Liver (tissue), 9 donors: Measurements from ENCODE around the gene GAGE10. TPM values are rescaled to one million over a fixed set of nuclear protein-coding genes. Genes with fewer than 3 reads are reported as not detected.

Source experiments
- DNase-seq: peaks from one replicate; pipeline ENCODE4 v3.0.0-alpha.2; 2017; ENCODE audit warnings: low spot score
- H3K27ac ChIP-seq, 2 donors: one replicate each; pipeline ENCODE4 v1.7.0; 2013; ENCODE audit warnings: inconsistent platforms in 2 of 2, low read length in 2 of 2, control low read depth in 1 of 2, low read depth in 1 of 2, mild to moderate bottlenecking in 1 of 2
- H3K27me3 ChIP-seq, 4 donors: one replicate each; pipeline versions ENCODE4 v1.6.1 to v1.7.0; 2013; ENCODE audit warnings: low read length in 3 of 4, inconsistent platforms in 1 of 4, mild to moderate bottlenecking in 1 of 4, moderate library complexity in 1 of 4; ENCODE audit not compliant: control insufficient read depth in 4 of 4, insufficient read depth in 4 of 4
- H3K36me3 ChIP-seq, 4 donors: one replicate each; pipeline versions ENCODE4 v1.6.1 to v1.7.0; 2013; ENCODE audit warnings: low read length in 3 of 4, mild to moderate bottlenecking in 3 of 4, low read depth in 1 of 4, moderate library complexity in 1 of 4; ENCODE audit not compliant: control insufficient read depth in 4 of 4, insufficient read depth in 3 of 4
- H3K4me1 ChIP-seq, 4 donors: one replicate each; pipeline versions ENCODE4 v1.6.1 to v1.7.0; 2013; ENCODE audit warnings: low read length in 3 of 4, mild to moderate bottlenecking in 3 of 4, moderate library complexity in 1 of 4; ENCODE audit not compliant: control insufficient read depth in 4 of 4, insufficient read depth in 4 of 4
- H3K4me3 ChIP-seq, 3 donors: one replicate each; pipeline versions ENCODE4 v1.6.1 to v1.7.0; 2013; ENCODE audit warnings: low read length in 3 of 3, control low read depth in 1 of 3, low read depth in 1 of 3, mild to moderate bottlenecking in 1 of 3
- H3K9ac ChIP-seq, 2 donors: one replicate each; pipeline ENCODE4 v1.7.0; 2013; ENCODE audit warnings: low read length in 2 of 2, mild to moderate bottlenecking in 2 of 2, moderate library complexity in 2 of 2, control low read depth in 1 of 2, low read depth in 1 of 2
- H3K9me3 ChIP-seq, 4 donors: one replicate each; pipeline versions ENCODE4 v1.6.1 to v1.7.0; 2013; ENCODE audit warnings: low read length in 3 of 4; ENCODE audit not compliant: control insufficient read depth in 4 of 4
- EGR1 ChIP-seq, 2 donors: IDR thresholded peaks; 2 replicates each; pipeline ENCODE4 v1.6.1; 2016 to 2018; ENCODE audit warnings: antibody characterized with exemption in 2 of 2, low read depth in 2 of 2
- FOXA1 ChIP-seq: IDR thresholded peaks from 2 replicates; pipeline ENCODE4 v1.6.1; 2016; ENCODE audit warnings: antibody characterized with exemption
- FOXA2 ChIP-seq: IDR thresholded peaks from 2 replicates; pipeline ENCODE4 v1.6.1; 2016; ENCODE audit warnings: antibody characterized with exemption
- GABPA ChIP-seq, 2 donors: IDR thresholded peaks in 1 of 2; conservative IDR thresholded peaks in 1 of 2; 2 replicates each; pipeline ENCODE4 v1.6.1; 2016; ENCODE audit warnings: antibody characterized with exemption in 2 of 2, mild to moderate bottlenecking in 1 of 2, moderate library complexity in 1 of 2
- HNF4A ChIP-seq, 2 donors: conservative IDR thresholded peaks; 2 replicates each; pipeline ENCODE4 v1.6.1; 2016; ENCODE audit warnings: antibody characterized with exemption in 2 of 2, mild to moderate bottlenecking in 2 of 2
- HNF4G ChIP-seq: IDR thresholded peaks from 2 replicates; pipeline ENCODE4 v1.6.1; 2016; ENCODE audit warnings: antibody characterized with exemption
- JUND ChIP-seq, 2 donors: IDR thresholded peaks; 2 replicates each; pipeline ENCODE4 v1.6.1; 2016; ENCODE audit warnings: antibody characterized with exemption in 2 of 2
- NR2F2 ChIP-seq: IDR thresholded peaks from 2 replicates; pipeline ENCODE4 v1.6.1; 2016; ENCODE audit warnings: antibody characterized with exemption
- RAD21 ChIP-seq, 2 donors: IDR thresholded peaks; 2 replicates each; pipeline ENCODE4 v1.6.1; 2016; ENCODE audit warnings: antibody characterized with exemption in 2 of 2, mild to moderate bottlenecking in 2 of 2
- RXRA ChIP-seq, 2 donors: IDR thresholded peaks; 2 replicates each; pipeline ENCODE4 v1.6.1; 2017 to 2018; ENCODE audit warnings: antibody characterized with exemption in 2 of 2, mild to moderate bottlenecking in 1 of 2
- SP1 ChIP-seq: IDR thresholded peaks from 2 replicates; pipeline ENCODE4 v1.6.1; 2018; ENCODE audit warnings: antibody characterized with exemption, mild to moderate bottlenecking
- TAF1 ChIP-seq: conservative IDR thresholded peaks from 2 replicates; pipeline ENCODE4 v1.6.1; 2016; ENCODE audit warnings: antibody characterized with exemption, mild to moderate bottlenecking
- YY1 ChIP-seq: IDR thresholded peaks from 2 replicates; pipeline ENCODE4 v1.6.1; 2016; ENCODE audit warnings: antibody characterized with exemption, mild to moderate bottlenecking
- WGBS: extraction: QIAGEN DNeasy Blood & Tissue Kit; methylation state at CpG from one replicate; pipeline ENCODE4 v1.1.7; 2013; 5-methylcytosine and 5-hydroxymethylcytosine counted together
- polyA plus RNA-seq, 2 donors: library from polyadenylated mRNA; stranded (reverse) in 1 of 2; unstranded in 1 of 2; fragments of 200-250 nt in 1 of 2; fragments of >200 nt in 1 of 2; fragmentation: Nextera tagmentation in 1 of 2; extraction: Ambion mirVana in 1 of 2; gene quantifications; one replicate each; pipeline versions ENCODE4 v1.2.1 to v1.2.3, GENCODE V29; 2013 to 2015
- total RNA-seq, 2 donors: library from RNA; depleted of rRNA; stranded (reverse); fragments of >200 nt; gene quantifications; one replicate each; pipeline ENCODE4 v1.2.3, GENCODE V29; 2014
- TF ChIP-seq, protein P1 (sequence below): fragments of 150-350 bp; IDR thresholded peaks from 2 replicates; pipeline ENCODE4 v1.5.1; 2017; ENCODE audit warnings: improper control_type of control experiment, low read depth, low read length; ENCODE audit not compliant: missing input control
- TF ChIP-seq, protein P2 (sequence below): IDR thresholded peaks from 2 replicates; pipeline ENCODE4 v1.6.1; 2016; ENCODE audit warnings: antibody characterized with exemption, mild to moderate bottlenecking
- TF ChIP-seq, protein P3 (sequence below): IDR thresholded peaks from 2 replicates; pipeline ENCODE4 v1.6.1; 2016; ENCODE audit warnings: antibody characterized with exemption
- TF ChIP-seq, protein P4 (sequence below): IDR thresholded peaks from 2 replicates; pipeline ENCODE4 v1.6.1; 2016; ENCODE audit warnings: antibody characterized with exemption
- TF ChIP-seq, protein P5 (sequence below): IDR thresholded peaks from 2 replicates; pipeline ENCODE4 v1.6.1; 2016; ENCODE audit warnings: antibody characterized with exemption
- donor health status: healthy.
- donor health status: healthy.
- donor health status: healthy.
- donor health status: healthy.
- donor health status: healthy.

The GAGE10 gene
- total and polyA plus RNA-seq, 4 donors = not detected

DNA sequence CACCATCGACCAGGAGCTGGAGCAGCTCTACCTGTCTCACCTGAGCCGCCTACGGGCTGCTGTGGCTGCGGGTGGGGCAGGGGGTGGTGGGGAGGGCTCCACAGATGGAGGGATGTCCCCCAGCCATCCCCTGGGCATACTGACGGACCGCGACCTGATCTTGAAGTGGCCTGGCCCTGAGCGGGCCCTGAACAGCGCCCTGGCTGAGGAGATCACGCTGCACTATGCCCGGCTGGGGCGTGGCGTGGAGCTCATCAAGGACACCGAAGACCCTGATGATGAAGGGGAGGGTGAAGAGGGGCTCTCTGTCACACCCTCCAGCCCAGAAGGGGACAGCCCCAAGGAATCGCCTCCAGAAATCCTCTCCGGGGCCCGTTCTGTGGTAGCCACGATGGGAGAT is 17.3 kb upstream of the GAGE10 start:
- Histone ChIP-seq H3K9ac (no peak overlapping the region), H3K27ac (no peak overlapping the region), H3K4me1 (no peaks in the 10 kb centered on the region), H3K4me3 (no peak overlapping the region), H3K27me3 (no peaks in the 10 kb centered on the region), H3K36me3 (no peaks in the 10 kb centered on the region), H3K9me3 (no peaks in the 10 kb centered on the region)
- TF ChIP-seq HNF4A (conservative IDR thresholded peaks at IDR 0.05) (no peak), GABPA (IDR thresholded peaks at IDR 0.05 in 1 of 2, conservative IDR thresholded peaks at IDR 0.05 in 1 of 2) (no peak), FOXA2 (no peak), EGR1 (IDR thresholded peaks at IDR 0.05; ENCODE audit: low read depth in 2 of 2) (no peak), NR2F2 (no peak), TAF1 (no peak), FOXA1 (no peak), YY1 (no peak), RXRA (IDR thresholded peaks at IDR 0.05) (no peak), SP1 (no peak), RAD21 (IDR thresholded peaks at IDR 0.05) (no peak), HNF4G (no peak), JUND (IDR thresholded peaks at IDR 0.05) (no peak)
- TF ChIP-seq, protein P1, sequence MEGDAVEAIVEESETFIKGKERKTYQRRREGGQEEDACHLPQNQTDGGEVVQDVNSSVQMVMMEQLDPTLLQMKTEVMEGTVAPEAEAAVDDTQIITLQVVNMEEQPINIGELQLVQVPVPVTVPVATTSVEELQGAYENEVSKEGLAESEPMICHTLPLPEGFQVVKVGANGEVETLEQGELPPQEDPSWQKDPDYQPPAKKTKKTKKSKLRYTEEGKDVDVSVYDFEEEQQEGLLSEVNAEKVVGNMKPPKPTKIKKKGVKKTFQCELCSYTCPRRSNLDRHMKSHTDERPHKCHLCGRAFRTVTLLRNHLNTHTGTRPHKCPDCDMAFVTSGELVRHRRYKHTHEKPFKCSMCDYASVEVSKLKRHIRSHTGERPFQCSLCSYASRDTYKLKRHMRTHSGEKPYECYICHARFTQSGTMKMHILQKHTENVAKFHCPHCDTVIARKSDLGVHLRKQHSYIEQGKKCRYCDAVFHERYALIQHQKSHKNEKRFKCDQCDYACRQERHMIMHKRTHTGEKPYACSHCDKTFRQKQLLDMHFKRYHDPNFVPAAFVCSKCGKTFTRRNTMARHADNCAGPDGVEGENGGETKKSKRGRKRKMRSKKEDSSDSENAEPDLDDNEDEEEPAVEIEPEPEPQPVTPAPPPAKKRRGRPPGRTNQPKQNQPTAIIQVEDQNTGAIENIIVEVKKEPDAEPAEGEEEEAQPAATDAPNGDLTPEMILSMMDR = no peak
- TF ChIP-seq, protein P2, sequence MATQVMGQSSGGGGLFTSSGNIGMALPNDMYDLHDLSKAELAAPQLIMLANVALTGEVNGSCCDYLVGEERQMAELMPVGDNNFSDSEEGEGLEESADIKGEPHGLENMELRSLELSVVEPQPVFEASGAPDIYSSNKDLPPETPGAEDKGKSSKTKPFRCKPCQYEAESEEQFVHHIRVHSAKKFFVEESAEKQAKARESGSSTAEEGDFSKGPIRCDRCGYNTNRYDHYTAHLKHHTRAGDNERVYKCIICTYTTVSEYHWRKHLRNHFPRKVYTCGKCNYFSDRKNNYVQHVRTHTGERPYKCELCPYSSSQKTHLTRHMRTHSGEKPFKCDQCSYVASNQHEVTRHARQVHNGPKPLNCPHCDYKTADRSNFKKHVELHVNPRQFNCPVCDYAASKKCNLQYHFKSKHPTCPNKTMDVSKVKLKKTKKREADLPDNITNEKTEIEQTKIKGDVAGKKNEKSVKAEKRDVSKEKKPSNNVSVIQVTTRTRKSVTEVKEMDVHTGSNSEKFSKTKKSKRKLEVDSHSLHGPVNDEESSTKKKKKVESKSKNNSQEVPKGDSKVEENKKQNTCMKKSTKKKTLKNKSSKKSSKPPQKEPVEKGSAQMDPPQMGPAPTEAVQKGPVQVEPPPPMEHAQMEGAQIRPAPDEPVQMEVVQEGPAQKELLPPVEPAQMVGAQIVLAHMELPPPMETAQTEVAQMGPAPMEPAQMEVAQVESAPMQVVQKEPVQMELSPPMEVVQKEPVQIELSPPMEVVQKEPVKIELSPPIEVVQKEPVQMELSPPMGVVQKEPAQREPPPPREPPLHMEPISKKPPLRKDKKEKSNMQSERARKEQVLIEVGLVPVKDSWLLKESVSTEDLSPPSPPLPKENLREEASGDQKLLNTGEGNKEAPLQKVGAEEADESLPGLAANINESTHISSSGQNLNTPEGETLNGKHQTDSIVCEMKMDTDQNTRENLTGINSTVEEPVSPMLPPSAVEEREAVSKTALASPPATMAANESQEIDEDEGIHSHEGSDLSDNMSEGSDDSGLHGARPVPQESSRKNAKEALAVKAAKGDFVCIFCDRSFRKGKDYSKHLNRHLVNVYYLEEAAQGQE = no peak
- TF ChIP-seq, protein P3, sequence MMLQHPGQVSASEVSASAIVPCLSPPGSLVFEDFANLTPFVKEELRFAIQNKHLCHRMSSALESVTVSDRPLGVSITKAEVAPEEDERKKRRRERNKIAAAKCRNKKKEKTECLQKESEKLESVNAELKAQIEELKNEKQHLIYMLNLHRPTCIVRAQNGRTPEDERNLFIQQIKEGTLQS = no peak
- TF ChIP-seq, protein P4, sequence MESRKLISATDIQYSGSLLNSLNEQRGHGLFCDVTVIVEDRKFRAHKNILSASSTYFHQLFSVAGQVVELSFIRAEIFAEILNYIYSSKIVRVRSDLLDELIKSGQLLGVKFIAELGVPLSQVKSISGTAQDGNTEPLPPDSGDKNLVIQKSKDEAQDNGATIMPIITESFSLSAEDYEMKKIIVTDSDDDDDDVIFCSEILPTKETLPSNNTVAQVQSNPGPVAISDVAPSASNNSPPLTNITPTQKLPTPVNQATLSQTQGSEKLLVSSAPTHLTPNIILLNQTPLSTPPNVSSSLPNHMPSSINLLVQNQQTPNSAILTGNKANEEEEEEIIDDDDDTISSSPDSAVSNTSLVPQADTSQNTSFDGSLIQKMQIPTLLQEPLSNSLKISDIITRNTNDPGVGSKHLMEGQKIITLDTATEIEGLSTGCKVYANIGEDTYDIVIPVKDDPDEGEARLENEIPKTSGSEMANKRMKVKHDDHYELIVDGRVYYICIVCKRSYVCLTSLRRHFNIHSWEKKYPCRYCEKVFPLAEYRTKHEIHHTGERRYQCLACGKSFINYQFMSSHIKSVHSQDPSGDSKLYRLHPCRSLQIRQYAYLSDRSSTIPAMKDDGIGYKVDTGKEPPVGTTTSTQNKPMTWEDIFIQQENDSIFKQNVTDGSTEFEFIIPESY = no peak
- TF ChIP-seq, protein P5, sequence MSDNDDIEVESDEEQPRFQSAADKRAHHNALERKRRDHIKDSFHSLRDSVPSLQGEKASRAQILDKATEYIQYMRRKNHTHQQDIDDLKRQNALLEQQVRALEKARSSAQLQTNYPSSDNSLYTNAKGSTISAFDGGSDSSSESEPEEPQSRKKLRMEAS = no peak
- WGBS = 93% methylated on average over 18 of the region's 18 CpGs
- no peak for DNase-seq
